OCI-LY3 (cell line): ENCODE results near the gene PDGFA.

ENCODE experiments used
- H2AFZ ChIP-seq: fragments of 200-600, 300-600 bp; shearing (Covaris generic); 2 replicates; pipeline ENCODE4 v1.6.0; 2014; ENCODE audit warnings: antibody characterized with exemption, low read depth, low read length
- H3K27ac ChIP-seq: fragments of 200-600, 300-600 bp; sonication (generic); 2 replicates; pipeline ENCODE4 v1.5.1; 2014; ENCODE audit warnings: mild to moderate bottlenecking, low read length, moderate library complexity, mixed read lengths
- H3K27me3 ChIP-seq: fragments of 200-600, 300-600 bp; sonication (generic); 2 replicates; pipeline ENCODE4 v1.6.1; 2014; ENCODE audit warnings: low read depth, low read length, mixed read lengths
- H3K36me3 ChIP-seq: fragments of 200-600, 300-600 bp; sonication (generic); replicated peaks from 2 replicates; pipeline ENCODE3; 2014; ENCODE audit warnings: low read depth, low read length, mixed read lengths
- H3K4me1 ChIP-seq: fragments of 300-600, 200-600 bp; sonication (generic); 2 replicates; pipeline ENCODE4 v1.6.1; 2014; ENCODE audit warnings: low read length, mixed read lengths
- H3K4me2 ChIP-seq: fragments of 200-600, 300-600 bp; sonication (generic); 2 replicates; pipeline ENCODE4 v1.6.1; 2014; ENCODE audit warnings: low read length, mixed read lengths
- H3K4me3 ChIP-seq: fragments of 300-600, 200-600 bp; sonication (generic); 2 replicates; pipeline ENCODE4 v1.5.1; 2014; ENCODE audit warnings: antibody characterized with exemption, mild to moderate bottlenecking, low read length, moderate library complexity
- H3K79me2 ChIP-seq: fragments of 300-600, 200-600 bp; shearing (Covaris generic); 2 replicates; pipeline ENCODE4 v1.6.1; 2014; ENCODE audit warnings: mild to moderate bottlenecking, low read length, mixed read lengths
- H3K9ac ChIP-seq: fragments of 300-600, 200-600 bp; shearing (Covaris generic); 2 replicates; pipeline ENCODE4 v1.6.0; 2014; ENCODE audit warnings: mild to moderate bottlenecking, low read length, moderate library complexity
- H3K9me3 ChIP-seq: fragments of 200-600, 300-600 bp; shearing (Covaris generic); 2 replicates; pipeline ENCODE4 v1.6.1; 2014; ENCODE audit warnings: low read length, mixed read lengths; ENCODE audit not compliant: insufficient read depth
- H4K20me1 ChIP-seq: fragments of 200-600, 300-600 bp; sonication (generic); 2 replicates; pipeline ENCODE4 v1.6.1; 2016; ENCODE audit warnings: low read length, mixed read lengths; ENCODE audit not compliant: insufficient read depth
- CTCF ChIP-seq: fragments of 200-600, 300-600 bp; sonication (generic); IDR thresholded peaks from 2 replicates; pipeline ENCODE4 v1.5.1; 2014; ENCODE audit warnings: antibody characterized with exemption, low read length, low read depth
- EZH2phosphoT487 ChIP-seq: fragments of 200-600 bp; shearing (Covaris generic); IDR thresholded peaks from 2 replicates; pipeline ENCODE4 v1.6.1; 2018; ENCODE audit warnings: antibody characterized with exemption, mixed run types, low read depth

The PDGFA gene

GRCh38 chr7:479948-480499 is 39.6 kb downstream of the PDGFA start:
- no peak overlapping the region for H2AFZ ChIP-seq
- H3K79me2 ChIP-seq = no peaks in the 10 kb centered on the region
- no peaks in the 10 kb centered on the region for H3K36me3 ChIP-seq
- H3K9me3 ChIP-seq = no peaks in the 10 kb centered on the region
- H4K20me1 ChIP-seq = no peaks in the 10 kb centered on the region
- no peaks in the 10 kb centered on the region for H3K27me3 ChIP-seq
- no peak for TF ChIP-seq CTCF
- no peak for TF ChIP-seq EZH2phosphoT487
- no peak overlapping the region for H3K4me3 ChIP-seq
- H3K4me1 ChIP-seq = no peaks in the 10 kb centered on the region
- H3K4me2 ChIP-seq = no peak overlapping the region
- no peak overlapping the region for H3K27ac ChIP-seq
- no peak overlapping the region for H3K9ac ChIP-seq

- H3K27ac ChIP-seq = no peak overlapping the region
- no peak overlapping the region for H2AFZ ChIP-seq
- H3K9ac ChIP-seq = no peak overlapping the region
- no peaks in the 10 kb centered on the region for H3K27me3 ChIP-seq
- H3K4me2 ChIP-seq = no peak overlapping the region
- no peaks in the 10 kb centered on the region for H4K20me1 ChIP-seq
- H3K79me2 ChIP-seq = no peaks in the 10 kb centered on the region
- H3K36me3 ChIP-seq = no peaks in the 10 kb centered on the region
- TF ChIP-seq EZH2phosphoT487 (no peak), CTCF (no peak)
- no peaks in the 10 kb centered on the region for H3K9me3 ChIP-seq
- H3K4me1 ChIP-seq = no peaks in the 10 kb centered on the region
- no peak overlapping the region for H3K4me3 ChIP-seq
These were observed 40.3 kb downstream of the PDGFA start for GRCh38 chr7:479115-479947.

- no peak for TF ChIP-seq CTCF
- TF ChIP-seq EZH2phosphoT487 = no peak
- Histone ChIP-seq H3K27ac (no peak overlapping the region), H3K9ac (no peak overlapping the region), H3K9me3 (no peaks in the 10 kb centered on the region), H3K4me1 (no peaks in the 10 kb centered on the region), H3K79me2 (no peaks in the 10 kb centered on the region), H4K20me1 (no peaks in the 10 kb centered on the region), H3K36me3 (no peaks in the 10 kb centered on the region), H3K4me3 (no peak overlapping the region), H3K27me3 (no peaks in the 10 kb centered on the region), H3K4me2 (no peak overlapping the region), H2AFZ (no peak overlapping the region)
These were observed 41.9 kb downstream of the PDGFA start for GRCh38 chr7:477626-478220.

GRCh38 chr7:476736-477360 is 42.8 kb downstream of the PDGFA start:
- Histone ChIP-seq H3K9me3 (no peaks in the 10 kb centered on the region), H2AFZ (no peak overlapping the region), H4K20me1 (no peaks in the 10 kb centered on the region), H3K79me2 (no peaks in the 10 kb centered on the region), H3K27me3 (no peaks in the 10 kb centered on the region), H3K9ac (no peak overlapping the region), H3K4me3 (no peak overlapping the region), H3K4me2 (no peak overlapping the region), H3K27ac (no peak overlapping the region), H3K4me1 (no peaks in the 10 kb centered on the region), H3K36me3 (no peaks in the 10 kb centered on the region)
- TF ChIP-seq EZH2phosphoT487 = no peak
- TF ChIP-seq CTCF = no peak
